HG02588 (cell line): ENCODE measurements around the gene ACP3.

Experiments used
- ATAC-seq: cut with Tn5 transposase; IDR thresholded peaks from one replicate; pipeline ENCODE4 v1.9.1; 2021; ENCODE audit warnings: mild to moderate bottlenecking, moderate library complexity; ENCODE audit not compliant: unreplicated experiment

Gene ACP3

DNA sequence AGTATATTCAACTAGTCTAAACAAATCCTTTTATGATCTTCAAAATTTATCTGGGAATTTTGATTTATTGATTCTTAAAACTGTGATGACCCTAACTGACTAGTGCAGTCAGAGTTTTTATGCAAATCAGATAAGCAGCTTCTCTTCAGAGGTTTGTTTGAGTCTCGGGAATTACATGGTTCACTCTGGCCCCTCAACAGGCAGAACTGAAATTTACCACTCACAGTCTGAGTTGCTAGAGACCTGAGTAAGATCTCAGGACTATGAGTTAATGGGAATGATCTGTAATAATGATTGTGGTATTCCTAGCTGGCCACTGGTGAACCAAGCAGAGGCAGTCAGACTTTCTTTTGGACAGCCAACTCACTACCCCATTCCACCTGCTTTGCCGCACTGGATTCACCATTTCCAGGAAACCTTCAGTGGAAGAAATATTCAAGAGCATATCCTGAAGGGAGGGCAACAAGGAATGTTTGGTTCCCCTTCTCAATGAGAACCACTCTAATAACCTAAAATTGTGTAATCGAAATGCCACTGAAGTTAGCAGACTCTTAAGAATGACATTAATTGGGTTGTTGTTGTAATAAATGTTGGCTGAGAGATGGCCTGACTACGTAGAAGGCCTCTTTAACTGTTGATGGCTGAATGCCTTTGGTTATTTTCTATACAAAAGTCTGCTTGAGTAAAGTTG, 88.5 kb downstream of the ACP3 start:
- ATAC-seq: no peak

DNA sequence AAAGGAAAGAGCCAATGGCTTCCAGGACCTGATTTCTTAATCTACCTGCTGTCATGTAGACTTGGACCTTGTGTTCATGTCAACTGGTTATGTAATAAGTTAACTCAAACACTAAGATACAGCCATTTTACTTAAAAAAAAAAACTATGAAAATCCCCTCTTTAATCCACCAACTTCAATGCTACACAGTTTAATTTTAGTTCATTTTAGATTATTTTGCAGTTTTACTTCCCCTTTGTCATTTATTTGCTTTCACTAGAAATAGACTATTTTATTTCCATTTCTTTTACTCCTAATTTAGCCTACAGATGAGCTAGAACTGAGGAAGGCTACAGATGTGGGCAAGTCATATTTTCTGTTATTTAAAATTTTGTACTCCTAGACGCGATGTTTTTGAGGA, 89.4 kb downstream of the ACP3 start:
- ATAC-seq: no peak

DNA sequence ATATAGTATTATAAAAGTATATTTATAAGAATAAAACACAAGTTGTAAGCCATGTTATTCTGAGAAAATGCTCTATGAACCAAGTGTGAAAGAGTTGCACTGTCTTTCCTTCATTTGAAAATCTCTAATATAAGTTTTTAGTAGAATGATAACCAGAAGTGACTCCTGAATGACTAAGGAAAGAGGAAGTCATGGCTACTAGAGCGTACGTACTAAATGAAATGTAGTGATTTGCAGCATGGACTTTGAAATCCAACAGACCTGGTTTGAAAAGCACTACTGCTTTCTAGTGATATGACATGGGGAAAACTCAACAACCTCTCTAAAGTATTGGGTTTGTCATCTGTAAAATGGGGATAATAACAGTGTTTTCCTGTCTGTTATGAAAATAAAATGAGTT, 89.8 kb downstream of the ACP3 start:
- no peak for ATAC-seq
